HepG2 (cell line): ENCODE data around the gene KIAA0232. TPM values are rescaled to one million over a fixed set of nuclear protein-coding genes. Genes with fewer than 3 reads are reported as not detected.

Experiments used
- ATF7 ChIP-seq, 2 experiments: fragments of 450-650 bp in 1 of 2; sonication (generic) in 1 of 2; formaldehyde crosslinking in 1 of 2; IDR thresholded peaks; 2 replicates each; pipeline versions ENCODE4 v1.4.0 to v1.6.1; 2016 to 2020; ENCODE audit warnings: antibody characterized with exemption in 1 of 2, mild to moderate bottlenecking in 1 of 2, missing genetic modification reagents in 1 of 2
- BCLAF1 ChIP-seq: fragments of 450-650 bp; IDR thresholded peaks from 2 replicates; pipeline ENCODE4 v1.6.1; 2017; ENCODE audit warnings: mild to moderate bottlenecking
- EEA1 ChIP-seq: sonication (generic); formaldehyde crosslinking; IDR thresholded peaks from 2 replicates; pipeline ENCODE4 v1.5.1; 2020; ENCODE audit warnings: mild to moderate bottlenecking, missing genetic modification reagents, borderline replicate concordance
- GMEB1 ChIP-seq: sonication (generic); formaldehyde crosslinking; IDR thresholded peaks from 2 replicates; pipeline ENCODE4 v1.5.1; 2020; ENCODE audit warnings: missing genetic modification reagents, mild to moderate bottlenecking, borderline replicate concordance
- HIC2 ChIP-seq: sonication (generic); formaldehyde crosslinking; IDR thresholded peaks from 2 replicates; pipeline ENCODE4 v1.9.0; 2022; ENCODE audit warnings: low read depth, missing genetic modification reagents
- NFIC ChIP-seq: IDR thresholded peaks from 2 replicates; pipeline ENCODE4 v1.6.1; 2012; ENCODE audit warnings: mild to moderate bottlenecking, low read length, inconsistent platforms
- PLRG1 ChIP-seq: fragments of 450-650 bp; conservative IDR thresholded peaks from 2 replicates; pipeline ENCODE4 v1.6.1; 2016
- SAFB2 ChIP-seq: sonication (generic); formaldehyde crosslinking; IDR thresholded peaks from 2 replicates; pipeline ENCODE4 v1.5.1; 2020; ENCODE audit warnings: missing genetic modification reagents, low read depth, mild to moderate bottlenecking, borderline replicate concordance
- SRF ChIP-seq: IDR thresholded peaks from 2 replicates; pipeline ENCODE4 v1.6.1; 2011; ENCODE audit warnings: mild to moderate bottlenecking, low read depth, low read length, moderate library complexity
- TFE3 ChIP-seq: IDR thresholded peaks from 2 replicates; pipeline ENCODE4 v1.6.1; 2016
- TRAFD1 ChIP-seq: sonication (generic); formaldehyde crosslinking; IDR thresholded peaks from 2 replicates; pipeline ENCODE4 v1.5.1; 2020; ENCODE audit warnings: missing genetic modification reagents, mild to moderate bottlenecking, borderline replicate concordance
- ZBTB37 ChIP-seq: sonication (generic); formaldehyde crosslinking; IDR thresholded peaks from 2 replicates; pipeline ENCODE4 v1.4.0; 2020; ENCODE audit warnings: mild to moderate bottlenecking, missing genetic modification reagents
- ZBTB7B ChIP-seq: sonication (generic); formaldehyde crosslinking; IDR thresholded peaks from 2 replicates; pipeline ENCODE4 v1.4.0; 2020; ENCODE audit warnings: missing genetic modification reagents
- ZNF20 ChIP-seq: sonication (generic); formaldehyde crosslinking; IDR thresholded peaks from 2 replicates; pipeline ENCODE4 v1.4.0; 2020; ENCODE audit warnings: mild to moderate bottlenecking, moderate library complexity, missing genetic modification reagents
- ZNF235 ChIP-seq: sonication (generic); formaldehyde crosslinking; IDR thresholded peaks from 2 replicates; pipeline ENCODE4 v1.8.1; 2023; ENCODE audit warnings: mild to moderate bottlenecking, missing genetic modification reagents, borderline replicate concordance
- ZNF615 ChIP-seq: sonication (generic); formaldehyde crosslinking; IDR thresholded peaks from 2 replicates; pipeline ENCODE4 v1.5.0; 2020; ENCODE audit warnings: mild to moderate bottlenecking, missing genetic modification reagents, borderline replicate concordance
- ZNF781 ChIP-seq: sonication (generic); formaldehyde crosslinking; IDR thresholded peaks from 2 replicates; pipeline ENCODE4 v1.5.1; 2020; ENCODE audit warnings: borderline replicate concordance, mild to moderate bottlenecking, missing genetic modification reagents; ENCODE audit errors: not compliant biosample characterization
- polyA plus RNA-seq, 8 experiments: library from polyadenylated mRNA; depleted of rRNA in 3 of 8; stranded (reverse) in 7 of 8; unstranded in 1 of 8; fragments of >200 nt; fragmentation: Illumina TruSeq in 4 of 8; extraction: Trizol in 4 of 8; gene quantifications; 2 replicates each; pipeline versions ENCODE4 v1.2.1 to v1.2.3, GENCODE V29; 2011 to 2016; ENCODE audit warnings: low read depth in 4 of 8, missing spikeins in 1 of 8, mixed read lengths in 1 of 8; ENCODE audit not compliant: insufficient read depth in 1 of 8
- total RNA-seq, 5 experiments: library from RNA; depleted of rRNA; stranded (reverse); fragments of >200 nt; fragmentation: Illumina TruSeq; extraction: Trizol; gene quantifications; 2 replicates each; pipeline ENCODE4 v1.2.3, GENCODE V29; 2016; ENCODE audit warnings: low read depth in 1 of 5

Gene KIAA0232
- total and polyA plus RNA-seq, 2 of the 13 experiments (the other 11 are each of a cell fraction or from before 2014, with no cell fraction given), result 7.8 to 17.1 TPM

GRCh38 chr4:6755088-6755753 lies 27.3 kb upstream of the KIAA0232 start (continued):
- no peak for TF ChIP-seq ZNF20 (CRISPR knock-in tag)
- TF ChIP-seq ATF7 (IDR thresholded peaks at IDR 0.05), result no peak
- TF ChIP-seq ATF7 (CRISPR knock-in tag; IDR thresholded peaks at IDR 0.05), result peak; percentile 54; the same call in 1 of the 2 replicates
- 0 out of 2 replicates have a peak, but pooled peaks have one; percentile 52 for TF ChIP-seq SAFB2
- no peak for TF ChIP-seq EEA1
- TF ChIP-seq NFIC, result no peak
- peak; percentile 92 for TF ChIP-seq TFE3 (CRISPR knock-in tag)
- TF ChIP-seq ZNF615 (CRISPR knock-in tag), result no peak
- no peak for TF ChIP-seq SRF
- TF ChIP-seq ZNF781, result peak; percentile 90
- TF ChIP-seq ZBTB37 (CRISPR knock-in tag), result peak; percentile 83
- peak; percentile 90 for TF ChIP-seq HIC2 (CRISPR knock-in tag)
- no peak for TF ChIP-seq BCLAF1
- TF ChIP-seq GMEB1 (CRISPR knock-in tag), result peak; percentile 64; the same call in 1 of the 2 replicates
- no peak for TF ChIP-seq TRAFD1 (CRISPR knock-in tag)
- TF ChIP-seq ZNF235 (CRISPR knock-in tag), result no peak
- peak; percentile 93 for TF ChIP-seq ZBTB7B (CRISPR knock-in tag)
- TF ChIP-seq PLRG1, result no peak
